WTC11 (cell line): Measurements from ENCODE around the gene PRIM1. TPM values are rescaled to one million over a fixed set of nuclear protein-coding genes. Genes with fewer than 3 reads are reported as not detected.

Experiments
- ATAC-seq: fragments of 200-7000 bp; cut with Tn5 transposase; 2 replicates; pipeline ENCODE4 v1.10.0; 2021; ENCODE audit warnings: mild to moderate bottlenecking, moderate library complexity
- CTCF ChIA-PET: fragments of 300-600 bp; sonication (Branson Sonifier 250); formaldehyde crosslinking; loops from one replicate; lab custom pipeline; 2021; ENCODE audit warnings: antibody characterized with exemption; lab: Charles Lee
- POLR2A ChIA-PET: fragments of 350-600 bp; sonication (Branson Sonifier 250); formaldehyde crosslinking; loops from one replicate; lab custom pipeline; 2021; ENCODE audit warnings: antibody characterized with exemption; lab: Charles Lee
- DNase-seq: peaks from one replicate; pipeline ENCODE4 v3.0.0; 2021; ENCODE audit warnings: low spot score
- H3K27ac Mint-ChIP-seq: 2 replicates; pipeline ENCODE4 v1.8.0; 2021; ENCODE audit warnings: mixed read lengths
- H3K27me3 Mint-ChIP-seq: 2 replicates; pipeline ENCODE4 v1.8.0; 2021; ENCODE audit warnings: low read depth, mild to moderate bottlenecking, moderate library complexity, mixed read lengths
- H3K36me3 Mint-ChIP-seq: 2 replicates; pipeline ENCODE4 v1.8.0; 2021; ENCODE audit warnings: mixed read lengths
- H3K4me1 Mint-ChIP-seq: 2 replicates; pipeline ENCODE4 v1.8.0; 2022; ENCODE audit warnings: mixed read lengths
- H3K4me3 Mint-ChIP-seq: 2 replicates; pipeline ENCODE4 v1.8.0; 2021; ENCODE audit warnings: mild to moderate bottlenecking, moderate library complexity, mixed read lengths
- H3K9me3 Mint-ChIP-seq: 2 replicates; pipeline ENCODE4 v1.8.0; 2021; ENCODE audit warnings: mixed read lengths
- EMX1 ChIP-seq: fragments of 250-450 bp; sonication (Bioruptor Pico); IDR thresholded peaks from 2 replicates; pipeline ENCODE4 v1.8.0; 2021; ENCODE audit warnings: mild to moderate bottlenecking
- ESRRA ChIP-seq: sonication (generic); formaldehyde crosslinking; IDR thresholded peaks from 2 replicates; pipeline ENCODE4 v1.8.1; 2022; ENCODE audit warnings: mild to moderate bottlenecking, missing genetic modification reagents, borderline replicate concordance
- GRHL2 ChIP-seq: fragments of 250-450 bp; sonication (Bioruptor Pico); IDR thresholded peaks from 2 replicates; pipeline ENCODE4 v1.8.0; 2022; ENCODE audit warnings: mild to moderate bottlenecking, moderate library complexity; ENCODE audit not compliant: insufficient replicate concordance, severe bottlenecking
- HMGA2 ChIP-seq: fragments of 250-450 bp; sonication (Bioruptor Pico); IDR thresholded peaks from 2 replicates; pipeline ENCODE4 v1.4.0; 2021; ENCODE audit warnings: mild to moderate bottlenecking, moderate library complexity
- MAX ChIP-seq: sonication (generic); formaldehyde crosslinking; IDR thresholded peaks from 2 replicates; pipeline ENCODE4 v1.8.0; 2022; ENCODE audit warnings: mild to moderate bottlenecking, missing genetic modification reagents
- RELA ChIP-seq: sonication (generic); formaldehyde crosslinking; IDR thresholded peaks from 2 replicates; pipeline ENCODE4 v1.8.1; 2022; ENCODE audit warnings: missing genetic modification reagents, mild to moderate bottlenecking, borderline replicate concordance
- USF1 ChIP-seq: sonication (generic); formaldehyde crosslinking; IDR thresholded peaks from 2 replicates; pipeline ENCODE4 v1.8.0; 2022; ENCODE audit warnings: mild to moderate bottlenecking, missing genetic modification reagents
- ZNF232 ChIP-seq: sonication (generic); formaldehyde crosslinking; IDR thresholded peaks from 2 replicates; pipeline ENCODE4 v1.8.0; 2022; ENCODE audit warnings: mild to moderate bottlenecking, missing genetic modification reagents
- ZNF416 ChIP-seq: fragments of 250-450 bp; sonication (Bioruptor Pico); IDR thresholded peaks from 2 replicates; pipeline ENCODE4 v1.9.0; 2021; ENCODE audit warnings: mild to moderate bottlenecking, inconsistent platforms
- ZNF512 ChIP-seq: sonication (generic); formaldehyde crosslinking; IDR thresholded peaks from 2 replicates; pipeline ENCODE4 v1.8.1; 2022; ENCODE audit warnings: missing genetic modification reagents, borderline replicate concordance
- total RNA-seq: library from RNA; stranded (reverse); gene quantifications from 3 replicates; pipeline ENCODE4 v1.2.3, GENCODE V29; 2021
- TF ChIP-seq, protein P1 (sequence below): sonication (generic); formaldehyde crosslinking; IDR thresholded peaks from 2 replicates; pipeline ENCODE4 v1.8.0; 2022; ENCODE audit warnings: mild to moderate bottlenecking, missing genetic modification reagents
- TF ChIP-seq, protein P2 (sequence below): sonication (generic); formaldehyde crosslinking; IDR thresholded peaks from 2 replicates; pipeline ENCODE4 v1.8.0; 2023; ENCODE audit warnings: missing genetic modification reagents
- TF ChIP-seq, protein P3 (sequence below): sonication (generic); formaldehyde crosslinking; IDR thresholded peaks from 2 replicates; pipeline ENCODE4 v1.8.0; 2023; ENCODE audit warnings: mild to moderate bottlenecking, missing genetic modification reagents
- TF ChIP-seq, protein P4 (sequence below): sonication (generic); formaldehyde crosslinking; IDR thresholded peaks from 2 replicates; pipeline ENCODE4 v1.8.1; 2023; ENCODE audit warnings: mild to moderate bottlenecking, moderate library complexity, missing genetic modification reagents
- TF ChIP-seq, protein P5 (sequence below): fragments of 250-450 bp; sonication (Bioruptor Pico); IDR thresholded peaks from 2 replicates; pipeline ENCODE4 v1.9.0; 2021; ENCODE audit warnings: mild to moderate bottlenecking, borderline replicate concordance

The PRIM1 gene
- total RNA-seq, 1 experiment from 2014 or later: 54.0 TPM

GRCh38 chr12:56763753-56764657 is 11.9 kb upstream of the PRIM1 start:
- Mint-ChIP-seq H3K27me3 (peaks cover 2% of the 10 kb centered on the region), H3K36me3 (peaks cover 3% of the 10 kb centered on the region), H3K4me3 (no peak overlapping the region), H3K4me1 (peaks cover 21% of the 10 kb centered on the region), H3K9me3 (peaks cover 7% of the 10 kb centered on the region), H3K27ac (no peak overlapping the region)
- ATAC-seq (no peak), DNase-seq (no peak)
- ChIA-PET POLR2A (interaction anchor here (0.7 kb wide), 1 partner anchor 16 kb away, joined by 5 read pairs; no protein-coding TSS in a partner anchor), CTCF (interaction anchor here (0.6 to 3.6 kb wide), 6 partner anchors 40 to 242 kb away, joined by 3 to 34 read pairs (median 5); partner anchors contain the start of gene ZBTB39)
- TF ChIP-seq, protein P1, sequence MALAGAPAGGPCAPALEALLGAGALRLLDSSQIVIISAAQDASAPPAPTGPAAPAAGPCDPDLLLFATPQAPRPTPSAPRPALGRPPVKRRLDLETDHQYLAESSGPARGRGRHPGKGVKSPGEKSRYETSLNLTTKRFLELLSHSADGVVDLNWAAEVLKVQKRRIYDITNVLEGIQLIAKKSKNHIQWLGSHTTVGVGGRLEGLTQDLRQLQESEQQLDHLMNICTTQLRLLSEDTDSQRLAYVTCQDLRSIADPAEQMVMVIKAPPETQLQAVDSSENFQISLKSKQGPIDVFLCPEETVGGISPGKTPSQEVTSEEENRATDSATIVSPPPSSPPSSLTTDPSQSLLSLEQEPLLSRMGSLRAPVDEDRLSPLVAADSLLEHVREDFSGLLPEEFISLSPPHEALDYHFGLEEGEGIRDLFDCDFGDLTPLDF: no peak

GRCh38 chr12:56761812-56762211 is 9.7 kb upstream of the PRIM1 start:
- ChIA-PET CTCF (interaction anchor here (1.0 to 3.6 kb wide), 7 partner anchors 50 to 350 kb away, joined by 3 to 34 read pairs (median 7); partner anchors contain the start of gene STAT6), POLR2A (interaction anchor here (1.1 kb wide), 1 partner anchor 239 kb away, joined by 3 read pairs; no protein-coding TSS in a partner anchor)
- peaks cover 11% of the 10 kb centered on the region for H3K36me3 Mint-ChIP-seq
- H3K9me3 Mint-ChIP-seq: peaks cover 21% of the 10 kb centered on the region
- TF ChIP-seq ESRRA (CRISPR knock-in tag): no peak
- TF ChIP-seq ZNF232: no peak
- TF ChIP-seq ZNF416: no peak
- TF ChIP-seq, protein P2, sequence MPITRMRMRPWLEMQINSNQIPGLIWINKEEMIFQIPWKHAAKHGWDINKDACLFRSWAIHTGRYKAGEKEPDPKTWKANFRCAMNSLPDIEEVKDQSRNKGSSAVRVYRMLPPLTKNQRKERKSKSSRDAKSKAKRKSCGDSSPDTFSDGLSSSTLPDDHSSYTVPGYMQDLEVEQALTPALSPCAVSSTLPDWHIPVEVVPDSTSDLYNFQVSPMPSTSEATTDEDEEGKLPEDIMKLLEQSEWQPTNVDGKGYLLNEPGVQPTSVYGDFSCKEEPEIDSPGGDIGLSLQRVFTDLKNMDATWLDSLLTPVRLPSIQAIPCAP: no peak
- H3K4me1 Mint-ChIP-seq: peaks cover 17% of the 10 kb centered on the region
- no peak overlapping the region for H3K4me3 Mint-ChIP-seq
- ATAC-seq (no peak), DNase-seq (no peak)
- H3K27me3 Mint-ChIP-seq: peaks cover 5% of the 10 kb centered on the region
- H3K27ac Mint-ChIP-seq: no peak overlapping the region

- Mint-ChIP-seq H3K27me3 (peaks cover 5% of the 10 kb centered on the region), H3K27ac (no peak overlapping the region), H3K9me3 (peaks cover 22% of the 10 kb centered on the region), H3K36me3 (peaks cover 11% of the 10 kb centered on the region), H3K4me3 (no peak overlapping the region), H3K4me1 (peaks cover 4% of the 10 kb centered on the region)
- DNase-seq: no peak
- ChIA-PET CTCF (interaction anchor here (1.7 to 3.7 kb wide), 3 partner anchors 79 to 241 kb away, joined by 4 to 30 read pairs (median 19); no protein-coding TSS in a partner anchor), POLR2A (no interaction called here)
- no peak for ATAC-seq
- TF ChIP-seq USF1 (CRISPR knock-in tag) (no peak), MAX (CRISPR knock-in tag) (no peak), RELA (no peak), HMGA2 (CRISPR knock-in tag) (no peak), EMX1 (CRISPR knock-in tag) (no peak), GRHL2 (CRISPR knock-in tag) (no peak), ZNF512 (CRISPR knock-in tag) (no peak)
- TF ChIP-seq, protein P3, sequence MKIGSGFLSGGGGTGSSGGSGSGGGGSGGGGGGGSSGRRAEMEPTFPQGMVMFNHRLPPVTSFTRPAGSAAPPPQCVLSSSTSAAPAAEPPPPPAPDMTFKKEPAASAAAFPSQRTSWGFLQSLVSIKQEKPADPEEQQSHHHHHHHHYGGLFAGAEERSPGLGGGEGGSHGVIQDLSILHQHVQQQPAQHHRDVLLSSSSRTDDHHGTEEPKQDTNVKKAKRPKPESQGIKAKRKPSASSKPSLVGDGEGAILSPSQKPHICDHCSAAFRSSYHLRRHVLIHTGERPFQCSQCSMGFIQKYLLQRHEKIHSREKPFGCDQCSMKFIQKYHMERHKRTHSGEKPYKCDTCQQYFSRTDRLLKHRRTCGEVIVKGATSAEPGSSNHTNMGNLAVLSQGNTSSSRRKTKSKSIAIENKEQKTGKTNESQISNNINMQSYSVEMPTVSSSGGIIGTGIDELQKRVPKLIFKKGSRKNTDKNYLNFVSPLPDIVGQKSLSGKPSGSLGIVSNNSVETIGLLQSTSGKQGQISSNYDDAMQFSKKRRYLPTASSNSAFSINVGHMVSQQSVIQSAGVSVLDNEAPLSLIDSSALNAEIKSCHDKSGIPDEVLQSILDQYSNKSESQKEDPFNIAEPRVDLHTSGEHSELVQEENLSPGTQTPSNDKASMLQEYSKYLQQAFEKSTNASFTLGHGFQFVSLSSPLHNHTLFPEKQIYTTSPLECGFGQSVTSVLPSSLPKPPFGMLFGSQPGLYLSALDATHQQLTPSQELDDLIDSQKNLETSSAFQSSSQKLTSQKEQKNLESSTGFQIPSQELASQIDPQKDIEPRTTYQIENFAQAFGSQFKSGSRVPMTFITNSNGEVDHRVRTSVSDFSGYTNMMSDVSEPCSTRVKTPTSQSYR (CRISPR knock-in tag): no peak
- TF ChIP-seq, protein P4, sequence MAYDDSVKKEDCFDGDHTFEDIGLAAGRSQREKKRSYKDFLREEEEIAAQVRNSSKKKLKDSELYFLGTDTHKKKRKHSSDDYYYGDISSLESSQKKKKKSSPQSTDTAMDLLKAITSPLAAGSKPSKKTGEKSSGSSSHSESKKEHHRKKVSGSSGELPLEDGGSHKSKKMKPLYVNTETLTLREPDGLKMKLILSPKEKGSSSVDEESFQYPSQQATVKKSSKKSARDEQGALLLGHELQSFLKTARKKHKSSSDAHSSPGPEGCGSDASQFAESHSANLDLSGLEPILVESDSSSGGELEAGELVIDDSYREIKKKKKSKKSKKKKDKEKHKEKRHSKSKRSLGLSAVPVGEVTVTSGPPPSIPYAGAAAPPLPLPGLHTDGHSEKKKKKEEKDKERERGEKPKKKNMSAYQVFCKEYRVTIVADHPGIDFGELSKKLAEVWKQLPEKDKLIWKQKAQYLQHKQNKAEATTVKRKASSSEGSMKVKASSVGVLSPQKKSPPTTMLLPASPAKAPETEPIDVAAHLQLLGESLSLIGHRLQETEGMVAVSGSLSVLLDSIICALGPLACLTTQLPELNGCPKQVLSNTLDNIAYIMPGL (CRISPR knock-in tag): no peak
- TF ChIP-seq, protein P5, sequence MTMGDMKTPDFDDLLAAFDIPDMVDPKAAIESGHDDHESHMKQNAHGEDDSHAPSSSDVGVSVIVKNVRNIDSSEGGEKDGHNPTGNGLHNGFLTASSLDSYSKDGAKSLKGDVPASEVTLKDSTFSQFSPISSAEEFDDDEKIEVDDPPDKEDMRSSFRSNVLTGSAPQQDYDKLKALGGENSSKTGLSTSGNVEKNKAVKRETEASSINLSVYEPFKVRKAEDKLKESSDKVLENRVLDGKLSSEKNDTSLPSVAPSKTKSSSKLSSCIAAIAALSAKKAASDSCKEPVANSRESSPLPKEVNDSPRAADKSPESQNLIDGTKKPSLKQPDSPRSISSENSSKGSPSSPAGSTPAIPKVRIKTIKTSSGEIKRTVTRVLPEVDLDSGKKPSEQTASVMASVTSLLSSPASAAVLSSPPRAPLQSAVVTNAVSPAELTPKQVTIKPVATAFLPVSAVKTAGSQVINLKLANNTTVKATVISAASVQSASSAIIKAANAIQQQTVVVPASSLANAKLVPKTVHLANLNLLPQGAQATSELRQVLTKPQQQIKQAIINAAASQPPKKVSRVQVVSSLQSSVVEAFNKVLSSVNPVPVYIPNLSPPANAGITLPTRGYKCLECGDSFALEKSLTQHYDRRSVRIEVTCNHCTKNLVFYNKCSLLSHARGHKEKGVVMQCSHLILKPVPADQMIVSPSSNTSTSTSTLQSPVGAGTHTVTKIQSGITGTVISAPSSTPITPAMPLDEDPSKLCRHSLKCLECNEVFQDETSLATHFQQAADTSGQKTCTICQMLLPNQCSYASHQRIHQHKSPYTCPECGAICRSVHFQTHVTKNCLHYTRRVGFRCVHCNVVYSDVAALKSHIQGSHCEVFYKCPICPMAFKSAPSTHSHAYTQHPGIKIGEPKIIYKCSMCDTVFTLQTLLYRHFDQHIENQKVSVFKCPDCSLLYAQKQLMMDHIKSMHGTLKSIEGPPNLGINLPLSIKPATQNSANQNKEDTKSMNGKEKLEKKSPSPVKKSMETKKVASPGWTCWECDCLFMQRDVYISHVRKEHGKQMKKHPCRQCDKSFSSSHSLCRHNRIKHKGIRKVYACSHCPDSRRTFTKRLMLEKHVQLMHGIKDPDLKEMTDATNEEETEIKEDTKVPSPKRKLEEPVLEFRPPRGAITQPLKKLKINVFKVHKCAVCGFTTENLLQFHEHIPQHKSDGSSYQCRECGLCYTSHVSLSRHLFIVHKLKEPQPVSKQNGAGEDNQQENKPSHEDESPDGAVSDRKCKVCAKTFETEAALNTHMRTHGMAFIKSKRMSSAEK (CRISPR knock-in tag): no peak
Measured at GRCh38 chr12:56760460-56760859, 8.3 kb upstream of the PRIM1 start.
